HG03097 (cell line): Measurements from ENCODE around the gene NTSR2.

Experiments
- ATAC-seq: cut with Tn5 transposase; IDR thresholded peaks from one replicate; pipeline ENCODE4 v1.9.1; 2021; ENCODE audit not compliant: unreplicated experiment, low FRiP score

Gene NTSR2

GRCh38 chr2:11669454-11670291 is at the start of gene NTSR2:
TSS of gene NTSR2 (minus strand) at chr2:11670195. CDS start at chr2:11670129, 66 bp downstream.
- no peak for ATAC-seq

- ATAC-seq, result no peak
Measured at GRCh38 chr2:11719230-11719977, 49.4 kb upstream of the NTSR2 start.

- no peak for ATAC-seq
Measured at GRCh38 chr2:11718606-11719005, 48.6 kb upstream of the NTSR2 start.

- ATAC-seq, result no peak
Measured at GRCh38 chr2:11717623-11718022, 47.6 kb upstream of the NTSR2 start.

GRCh38 chr2:11716689-11717321 is 46.8 kb upstream of the NTSR2 start:
- ATAC-seq, result no peak

- ATAC-seq, result no peak
Measured at GRCh38 chr2:11715987-11716652, 46.1 kb upstream of the NTSR2 start.

- ATAC-seq, result no peak
Measured at GRCh38 chr2:11713815-11714214, 43.8 kb upstream of the NTSR2 start.

- ATAC-seq, result no peak
Measured at GRCh38 chr2:11712866-11713265, 42.9 kb upstream of the NTSR2 start.

- ATAC-seq, result no peak
Measured at GRCh38 chr2:11711751-11712150, 41.8 kb upstream of the NTSR2 start.

GRCh38 chr2:11711354-11711716 is 41.3 kb upstream of the NTSR2 start:
- no peak for ATAC-seq

- no peak for ATAC-seq
Measured at GRCh38 chr2:11710632-11711353, 40.8 kb upstream of the NTSR2 start.

GRCh38 chr2:11710210-11710609 is 40.2 kb upstream of the NTSR2 start:
- ATAC-seq, result no peak

GRCh38 chr2:11709293-11709692 is 39.3 kb upstream of the NTSR2 start:
- no peak for ATAC-seq

- no peak for ATAC-seq
Measured at GRCh38 chr2:11708106-11708505, 38.1 kb upstream of the NTSR2 start.

- ATAC-seq, result no peak
Measured at GRCh38 chr2:11705711-11706110, 35.7 kb upstream of the NTSR2 start.

GRCh38 chr2:11705063-11705462 is 35.1 kb upstream of the NTSR2 start:
- ATAC-seq, result no peak

- no peak for ATAC-seq
Measured at GRCh38 chr2:11703700-11704099, 33.7 kb upstream of the NTSR2 start.

- ATAC-seq, result no peak
Measured at GRCh38 chr2:11702946-11703345, 33.0 kb upstream of the NTSR2 start.

- no peak for ATAC-seq
Measured at GRCh38 chr2:11701751-11702301, 31.8 kb upstream of the NTSR2 start.

GRCh38 chr2:11701206-11701605 is 31.2 kb upstream of the NTSR2 start:
- ATAC-seq, result no peak
